Measurements from ENCODE around the gene RTN1.

- TF ChIP-seq, protein P1, sequence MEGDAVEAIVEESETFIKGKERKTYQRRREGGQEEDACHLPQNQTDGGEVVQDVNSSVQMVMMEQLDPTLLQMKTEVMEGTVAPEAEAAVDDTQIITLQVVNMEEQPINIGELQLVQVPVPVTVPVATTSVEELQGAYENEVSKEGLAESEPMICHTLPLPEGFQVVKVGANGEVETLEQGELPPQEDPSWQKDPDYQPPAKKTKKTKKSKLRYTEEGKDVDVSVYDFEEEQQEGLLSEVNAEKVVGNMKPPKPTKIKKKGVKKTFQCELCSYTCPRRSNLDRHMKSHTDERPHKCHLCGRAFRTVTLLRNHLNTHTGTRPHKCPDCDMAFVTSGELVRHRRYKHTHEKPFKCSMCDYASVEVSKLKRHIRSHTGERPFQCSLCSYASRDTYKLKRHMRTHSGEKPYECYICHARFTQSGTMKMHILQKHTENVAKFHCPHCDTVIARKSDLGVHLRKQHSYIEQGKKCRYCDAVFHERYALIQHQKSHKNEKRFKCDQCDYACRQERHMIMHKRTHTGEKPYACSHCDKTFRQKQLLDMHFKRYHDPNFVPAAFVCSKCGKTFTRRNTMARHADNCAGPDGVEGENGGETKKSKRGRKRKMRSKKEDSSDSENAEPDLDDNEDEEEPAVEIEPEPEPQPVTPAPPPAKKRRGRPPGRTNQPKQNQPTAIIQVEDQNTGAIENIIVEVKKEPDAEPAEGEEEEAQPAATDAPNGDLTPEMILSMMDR (IDR thresholded peaks at IDR 0.05) = no peak
- no peak for TF ChIP-seq POLR2AphosphoS5 (IDR thresholded peaks at IDR 0.05)
Measured at GRCh38 chr14:59869381-59870255, 958 bp downstream of the RTN1 start.

Data from transverse colon (tissue), 4 donors.